A673 (cell line): ENCODE measurements around the gene PLB1. TPM values are rescaled to one million over a fixed set of nuclear protein-coding genes. Genes with fewer than 3 reads are reported as not detected.

Source experiments
- BruUV-seq: library from RNA; stranded (reverse); fragments of 400-500 nt; replicated peaks from 2 replicates; lab custom pipeline; 2021; lab: Mats Ljungman, UMichigan
- CTCF ChIA-PET: fragments of 300-600 bp; sonication (Branson Sonifier 250); formaldehyde crosslinking; loops from one replicate; lab custom pipeline; 2022; ENCODE audit warnings: antibody characterized with exemption; lab: Charles Lee
- POLR2A ChIA-PET: fragments of 300-600 bp; sonication (Branson Sonifier 250); formaldehyde crosslinking; loops from one replicate; lab custom pipeline; 2022; ENCODE audit warnings: antibody characterized with exemption; ENCODE audit not compliant: low non-redundant PET; lab: Charles Lee
- DNase-seq: peaks from one replicate; pipeline ENCODE4 v3.0.0-alpha.2; 2015; ENCODE audit warnings: low spot score
- H3K27ac ChIP-seq: fragments of 200-600 bp; sonication (generic); 2 replicates; pipeline ENCODE4 v1.5.1; 2016; ENCODE audit warnings: mixed run types, low read depth, mild to moderate bottlenecking, mixed read lengths, antibody characterized with exemption, low read length; ENCODE audit not compliant: poor library complexity, severe bottlenecking
- H3K27me3 ChIP-seq: fragments of 200-600 bp; sonication (generic); replicated peaks from 2 replicates; pipeline ENCODE4 v1.6.1; 2017; ENCODE audit warnings: mixed run types, low read depth, mild to moderate bottlenecking, mixed read lengths, antibody characterized with exemption, low read length; ENCODE audit not compliant: insufficient read depth, poor library complexity
- H3K36me3 ChIP-seq: fragments of 200-600 bp; sonication (generic); 2 replicates; pipeline ENCODE4 v1.6.1; 2016; ENCODE audit warnings: mixed run types, mild to moderate bottlenecking, mixed read lengths, antibody characterized with exemption, low read length; ENCODE audit not compliant: insufficient read depth, poor library complexity, severe bottlenecking
- H3K4me1 ChIP-seq: fragments of 200-600 bp; sonication (generic); 2 replicates; pipeline ENCODE4 v1.6.1; 2017; ENCODE audit warnings: mixed run types, mild to moderate bottlenecking, mixed read lengths, antibody characterized with exemption, low read length; ENCODE audit not compliant: insufficient read depth, poor library complexity, severe bottlenecking
- H3K4me3 ChIP-seq: fragments of 200-600 bp; sonication (generic); 2 replicates; pipeline ENCODE4 v1.5.1; 2016; ENCODE audit warnings: low read depth, mixed run types, mild to moderate bottlenecking, mixed read lengths, low read length; ENCODE audit not compliant: poor library complexity, severe bottlenecking
- H3K9me3 ChIP-seq: fragments of 200-600 bp; sonication (generic); 2 replicates; pipeline ENCODE4 v1.6.1; 2016; ENCODE audit warnings: mixed run types, low read depth, mild to moderate bottlenecking, mixed read lengths, antibody characterized with exemption, low read length; ENCODE audit not compliant: poor library complexity, severe bottlenecking
- CTCF ChIP-seq: fragments of 300-800, 200-600 bp; sonication (generic); conservative IDR thresholded peaks from 2 replicates; pipeline ENCODE4 v1.5.1; 2017; ENCODE audit warnings: low read depth, mild to moderate bottlenecking, antibody characterized with exemption, low read length, moderate library complexity, mixed read lengths
- EZH2 ChIP-seq: fragments of 200-600 bp; sonication (generic); IDR thresholded peaks from 2 replicates; pipeline ENCODE4 v1.6.1; 2017; ENCODE audit warnings: borderline replicate concordance, low read depth, mild to moderate bottlenecking, mixed read lengths, antibody characterized with exemption, low read length; ENCODE audit not compliant: poor library complexity, severe bottlenecking
- intact Hi-C: fragments of 100-400 bp; cut with micrococcal nuclease; formaldehyde crosslinking; loops from one replicate; pipeline ENCODE4 v1.10.0; 2022; ENCODE audit not compliant: unreplicated experiment
- total RNA-seq: library from RNA; stranded (reverse); gene quantifications from 2 replicates; pipeline ENCODE4 v1.2.3, GENCODE V29; 2021

The PLB1 gene
- total RNA-seq, 1 experiment from 2014 or later, result 0.39 TPM

GRCh38 chr2:28451793-28452533, 43.9 kb upstream of the PLB1 start:
- no TSS peak for BruUV-seq
- H3K4me1 ChIP-seq, result no peaks in the 10 kb centered on the region
- no peak overlapping the region for H3K4me3 ChIP-seq
- DNase-seq, result no peak
- no peak overlapping the region for H3K27ac ChIP-seq
- no peaks in the 10 kb centered on the region for H3K36me3 ChIP-seq
- CTCF ChIA-PET, result interaction anchor here (0.6 to 1.0 kb wide), 3 partner anchors 11 to 698 kb away, joined by 3 to 5 read pairs (median 5); no protein-coding TSS in a partner anchor
- no peak for TF ChIP-seq CTCF
- no peak for TF ChIP-seq EZH2
- intact Hi-C loops, result loop anchor here (1.0 to 5.0 kb wide), 2 partner anchors 698 to 750 kb away; no protein-coding TSS in a partner anchor
- H3K27me3 ChIP-seq, result no peaks in the 10 kb centered on the region
- POLR2A ChIA-PET, result no interaction called here
- H3K9me3 ChIP-seq, result no peaks in the 10 kb centered on the region

GRCh38 chr2:28452534-28453081, 43.3 kb upstream of the PLB1 start:
- intact Hi-C loops, result loop anchor here (1.0 to 5.0 kb wide), 2 partner anchors 698 to 750 kb away; no protein-coding TSS in a partner anchor

GRCh38 chr2:28453396-28453795, 42.5 kb upstream of the PLB1 start:
- Histone ChIP-seq H3K27me3 (no peaks in the 10 kb centered on the region), H3K4me1 (no peaks in the 10 kb centered on the region), H3K9me3 (no peaks in the 10 kb centered on the region), H3K4me3 (no peak overlapping the region), H3K36me3 (no peaks in the 10 kb centered on the region), H3K27ac (no peak overlapping the region)
- POLR2A ChIA-PET, result no interaction called here
- TF ChIP-seq CTCF (no peak), EZH2 (no peak)
- CTCF ChIA-PET, result no interaction called here
- no TSS peak for BruUV-seq
- no peak for DNase-seq
- intact Hi-C loops, result loop anchor here (5.0 kb wide), 1 partner anchor 751 kb away; no protein-coding TSS in a partner anchor

More at GRCh38 chr2:28452534-28453081, 43.3 kb upstream of the PLB1 start:
- H3K9me3 ChIP-seq, result no peaks in the 10 kb centered on the region
- no peak for TF ChIP-seq EZH2
- TF ChIP-seq CTCF, result peak; percentile 89
- no peak overlapping the region for H3K4me3 ChIP-seq
- CTCF ChIA-PET, result interaction anchor here (0.6 to 1.0 kb wide), 3 partner anchors 10 to 698 kb away, joined by 3 to 5 read pairs (median 5); no protein-coding TSS in a partner anchor
- peak; percentile 42 for DNase-seq
- no peak overlapping the region for H3K27ac ChIP-seq
- H3K36me3 ChIP-seq, result no peaks in the 10 kb centered on the region
- POLR2A ChIA-PET, result no interaction called here
- H3K4me1 ChIP-seq, result no peaks in the 10 kb centered on the region
- no TSS peak for BruUV-seq
- H3K27me3 ChIP-seq, result no peaks in the 10 kb centered on the region
